Astrocyte of the cerebellum (primary cell): Measurements from ENCODE around the gene FLT4.

ENCODE experiments used
- DNase-seq: peaks from one replicate; pipeline ENCODE4 v3.0.0-alpha.2; 2011; ENCODE audit warnings: low read depth
- H3K4me3 ChIP-seq: 2 replicates; pipeline ENCODE4 v1.5.1; 2011; ENCODE audit warnings: mild to moderate bottlenecking, low read depth, low read length, moderate library complexity
- in situ Hi-C: cut with HindIII; loops from 2 replicates; pipeline ENCODE4 v1.10.0; 2017; ENCODE audit warnings: low sequenced_read_pairs
- TF ChIP-seq, protein P1 (sequence below): IDR thresholded peaks from 2 replicates; pipeline ENCODE4 v1.5.1; 2012; ENCODE audit warnings: low read length, low read depth, moderate library complexity, mild to moderate bottlenecking; ENCODE audit errors: missing control alignments

The FLT4 gene

DNA sequence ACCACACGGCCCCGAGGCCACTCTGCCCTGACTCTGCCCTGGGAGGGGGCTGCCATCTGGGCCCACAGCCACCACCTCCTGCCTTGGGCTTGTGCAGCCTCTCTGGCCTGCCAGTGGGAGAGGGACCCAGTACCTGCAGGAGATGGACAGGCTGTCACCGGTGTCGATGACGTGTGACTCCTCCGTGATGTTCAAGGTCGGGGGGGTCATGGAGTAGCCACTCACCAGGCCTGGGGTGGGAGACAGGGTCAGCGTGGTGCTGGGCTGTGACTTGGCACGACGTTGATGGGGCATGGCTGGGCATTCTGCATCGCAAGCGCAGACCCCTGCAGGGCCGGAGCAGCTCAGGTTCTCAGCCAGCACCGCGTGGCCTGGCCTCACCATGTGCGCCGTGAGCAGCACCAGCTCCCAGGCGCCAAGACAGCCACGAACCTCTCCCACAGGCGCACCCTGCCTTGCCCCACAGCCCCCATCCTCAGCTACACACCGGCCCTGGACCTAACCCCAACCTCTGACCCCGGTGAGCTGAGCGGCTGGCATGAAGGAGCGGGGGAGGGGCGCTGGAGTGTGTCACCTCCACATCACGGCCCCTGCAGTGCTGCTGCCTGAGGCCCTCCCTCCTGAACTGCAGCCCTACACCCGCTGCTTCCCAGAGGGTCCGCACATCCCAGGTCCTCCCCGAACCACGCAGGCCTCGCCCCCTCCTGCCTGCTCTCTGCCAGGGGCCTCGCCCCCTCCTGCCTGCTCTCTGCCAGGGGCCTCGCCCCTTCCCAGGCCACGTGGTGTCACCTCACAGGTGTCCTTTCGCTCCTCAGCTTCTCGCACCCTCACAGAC is 17.6 kb downstream of the FLT4 start:
- in situ Hi-C loops, result no loop called here
- DNase-seq, result no peak
- TF ChIP-seq, protein P1, sequence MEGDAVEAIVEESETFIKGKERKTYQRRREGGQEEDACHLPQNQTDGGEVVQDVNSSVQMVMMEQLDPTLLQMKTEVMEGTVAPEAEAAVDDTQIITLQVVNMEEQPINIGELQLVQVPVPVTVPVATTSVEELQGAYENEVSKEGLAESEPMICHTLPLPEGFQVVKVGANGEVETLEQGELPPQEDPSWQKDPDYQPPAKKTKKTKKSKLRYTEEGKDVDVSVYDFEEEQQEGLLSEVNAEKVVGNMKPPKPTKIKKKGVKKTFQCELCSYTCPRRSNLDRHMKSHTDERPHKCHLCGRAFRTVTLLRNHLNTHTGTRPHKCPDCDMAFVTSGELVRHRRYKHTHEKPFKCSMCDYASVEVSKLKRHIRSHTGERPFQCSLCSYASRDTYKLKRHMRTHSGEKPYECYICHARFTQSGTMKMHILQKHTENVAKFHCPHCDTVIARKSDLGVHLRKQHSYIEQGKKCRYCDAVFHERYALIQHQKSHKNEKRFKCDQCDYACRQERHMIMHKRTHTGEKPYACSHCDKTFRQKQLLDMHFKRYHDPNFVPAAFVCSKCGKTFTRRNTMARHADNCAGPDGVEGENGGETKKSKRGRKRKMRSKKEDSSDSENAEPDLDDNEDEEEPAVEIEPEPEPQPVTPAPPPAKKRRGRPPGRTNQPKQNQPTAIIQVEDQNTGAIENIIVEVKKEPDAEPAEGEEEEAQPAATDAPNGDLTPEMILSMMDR, result no peak
- H3K4me3 ChIP-seq, result no peak overlapping the region

DNA sequence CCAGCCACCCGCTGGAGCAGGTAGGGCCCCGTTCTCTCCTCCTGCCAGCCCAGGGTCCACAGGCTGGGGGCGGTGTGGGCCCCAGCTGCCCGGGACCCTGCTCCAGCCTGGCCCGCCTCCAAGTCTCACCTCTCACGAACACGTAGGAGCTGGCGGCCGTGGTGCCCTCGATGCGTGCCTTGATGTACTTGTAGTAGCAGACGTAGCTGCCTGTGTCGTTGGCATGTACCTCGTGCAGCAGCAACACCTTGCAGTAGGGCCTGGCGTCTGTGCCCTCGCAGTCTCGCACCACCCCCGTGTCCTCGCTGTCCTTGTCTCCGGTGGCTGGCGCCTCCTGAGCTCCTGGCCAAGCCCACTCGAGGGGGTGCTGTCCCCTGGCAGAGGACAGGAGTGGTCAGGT is 19.0 kb downstream of the FLT4 start:
- in situ Hi-C loops, result no loop called here
- TF ChIP-seq, protein P1, result no peak
- no peak for DNase-seq
- H3K4me3 ChIP-seq, result no peak overlapping the region

DNA sequence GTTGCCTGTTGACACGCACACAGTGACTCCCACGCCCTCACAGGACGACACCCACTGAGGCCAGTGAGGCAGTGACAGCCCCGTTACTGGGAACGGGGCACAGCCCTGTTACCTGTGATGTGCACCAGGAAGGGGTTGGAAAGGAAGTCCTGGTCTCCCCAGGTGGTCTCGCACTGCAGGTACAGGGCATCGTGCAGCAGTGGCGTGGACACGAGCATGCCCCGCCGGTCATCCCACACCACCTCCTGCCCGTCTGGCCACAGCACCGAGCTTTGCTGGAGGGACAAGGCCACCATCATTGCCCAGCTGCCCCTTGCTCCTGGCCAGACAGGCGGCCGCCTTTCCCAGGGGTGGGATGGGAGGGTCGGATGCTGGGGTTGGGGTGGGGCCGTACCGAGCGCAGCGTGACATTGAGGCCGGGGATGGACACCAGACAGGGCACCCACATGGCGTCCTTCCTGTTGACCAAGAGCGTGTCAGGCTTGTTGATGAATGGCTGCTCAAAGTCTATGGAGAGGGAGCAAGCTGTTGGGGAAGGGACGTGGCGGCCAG is 19.5 kb downstream of the FLT4 start:
- no peak for DNase-seq
- in situ Hi-C loops, result no loop called here
- no peak overlapping the region for H3K4me3 ChIP-seq
- TF ChIP-seq, protein P1, result no peak

DNA sequence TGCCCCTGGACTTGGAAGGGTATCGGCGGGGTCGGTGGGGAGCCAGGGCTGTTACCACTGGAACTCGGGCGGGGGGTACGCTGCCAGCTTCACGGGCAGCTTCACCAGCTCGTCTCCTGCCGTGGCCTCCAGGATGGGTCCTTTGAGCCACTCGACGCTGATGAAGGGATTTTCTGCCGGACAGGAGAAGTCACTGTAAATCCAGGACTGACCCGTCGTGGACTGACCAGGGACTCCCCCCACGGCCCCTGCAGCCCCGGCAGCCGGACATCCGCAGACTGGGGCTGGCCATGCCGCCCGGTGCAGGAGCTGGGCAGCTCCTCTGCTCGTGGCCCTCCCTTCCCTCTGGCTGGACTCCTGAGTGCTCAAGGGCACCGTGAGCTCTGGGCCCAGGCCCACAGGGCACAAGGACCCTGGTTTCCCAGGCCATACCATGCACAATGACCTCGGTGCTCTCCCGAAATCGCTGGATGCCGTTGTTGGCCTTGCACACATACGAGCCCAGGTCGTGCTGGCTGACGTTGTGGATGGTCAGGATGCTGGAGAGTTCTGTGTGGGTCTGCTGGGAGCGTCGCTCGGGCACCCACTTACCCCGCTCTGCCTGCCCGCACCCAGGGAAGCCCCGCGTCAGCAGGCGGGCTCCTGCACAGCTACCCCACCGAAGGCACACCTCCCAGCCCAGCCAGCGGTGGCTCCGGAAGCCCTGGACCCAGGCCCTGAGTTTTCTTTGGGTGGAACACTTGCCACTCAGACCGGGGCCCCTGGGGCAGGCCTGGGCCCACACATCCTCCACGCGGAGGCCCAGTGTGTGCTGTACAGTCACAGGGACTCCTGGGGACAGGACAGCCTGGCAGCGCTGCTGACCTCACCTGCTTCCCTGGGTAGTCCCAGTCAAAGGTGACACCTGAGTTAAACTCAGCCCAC is 20.3 kb downstream of the FLT4 start:
- TF ChIP-seq, protein P1, result no peak
- no peak overlapping the region for H3K4me3 ChIP-seq
- in situ Hi-C loops, result no loop called here
- DNase-seq, result no peak

DNA sequence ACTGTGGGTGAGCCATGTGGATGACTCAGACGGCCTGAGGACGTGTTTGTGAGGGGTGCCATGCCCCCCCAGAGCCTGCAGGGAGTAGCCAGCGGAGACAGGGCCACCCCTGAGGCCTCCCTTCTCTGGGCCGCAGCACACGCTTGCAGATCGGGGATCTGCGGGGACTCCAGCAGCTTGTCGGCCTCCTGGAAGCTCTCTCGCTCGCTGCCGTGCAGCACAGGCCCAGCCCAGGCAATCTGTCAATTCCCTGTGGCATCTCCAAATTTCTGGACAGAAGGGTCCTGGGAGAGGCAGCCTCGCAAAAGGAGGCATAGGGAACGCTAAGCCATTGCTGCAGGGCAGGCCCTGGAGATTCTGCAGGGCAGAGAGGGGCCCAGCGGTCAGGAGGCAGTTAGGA is 21.2 kb downstream of the FLT4 start:
- no peak for DNase-seq
- in situ Hi-C loops, result no loop called here
- TF ChIP-seq, protein P1, result no peak
- no peak overlapping the region for H3K4me3 ChIP-seq

DNA sequence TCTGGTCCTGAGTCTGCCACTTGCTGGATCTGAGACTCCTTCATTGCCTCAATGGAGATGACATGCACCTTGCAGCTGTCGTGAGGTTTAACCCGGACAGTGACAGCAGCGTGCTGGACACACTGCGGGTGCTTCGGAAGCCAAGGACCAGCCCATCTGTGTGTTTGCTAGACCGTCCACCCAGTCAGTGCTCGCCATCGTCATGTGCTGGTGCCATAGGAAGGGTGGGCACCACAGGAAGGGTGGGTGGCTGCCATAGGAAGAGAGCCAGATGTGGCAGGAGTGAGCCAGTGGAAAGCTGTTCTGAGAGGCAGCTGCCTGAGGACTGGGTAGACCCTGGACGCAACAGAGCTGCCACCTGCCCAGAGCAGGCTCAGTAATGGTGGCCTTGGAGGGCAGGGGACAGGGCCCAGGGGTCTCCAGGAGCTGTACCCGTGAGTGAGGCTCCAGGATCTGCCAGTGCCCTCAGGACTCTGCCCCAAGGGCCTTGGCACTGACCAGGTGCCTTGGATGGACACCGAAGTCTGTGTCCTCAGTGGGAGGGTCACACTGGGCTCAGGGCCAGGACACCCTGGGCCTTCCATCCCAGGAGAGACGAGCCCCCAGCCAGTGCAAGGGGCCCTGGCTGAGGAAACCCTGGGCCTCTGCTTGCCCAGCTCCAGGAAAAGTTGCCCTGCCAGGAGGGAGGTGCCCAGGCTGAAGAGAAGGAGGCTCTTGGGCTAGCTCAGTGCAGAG is 21.8 kb downstream of the FLT4 start:
- in situ Hi-C loops, result no loop called here
- TF ChIP-seq, protein P1, result no peak
- no peak for DNase-seq
- H3K4me3 ChIP-seq, result no peak overlapping the region
